G401.6 (cell line): ENCODE results near the gene TC2N.
"Not testable (repeated sequence)": the region's sequence is repeated elsewhere in the genome, so short reads cannot be mapped to it uniquely, and the experiment has no call there.

Experiments
- FAIRE-seq: peaks from 2 replicates; lab custom pipeline; 2012; peaks lifted over from hg19 to GRCh38; lab: Jason Lieb, UNC

The TC2N gene

DNA sequence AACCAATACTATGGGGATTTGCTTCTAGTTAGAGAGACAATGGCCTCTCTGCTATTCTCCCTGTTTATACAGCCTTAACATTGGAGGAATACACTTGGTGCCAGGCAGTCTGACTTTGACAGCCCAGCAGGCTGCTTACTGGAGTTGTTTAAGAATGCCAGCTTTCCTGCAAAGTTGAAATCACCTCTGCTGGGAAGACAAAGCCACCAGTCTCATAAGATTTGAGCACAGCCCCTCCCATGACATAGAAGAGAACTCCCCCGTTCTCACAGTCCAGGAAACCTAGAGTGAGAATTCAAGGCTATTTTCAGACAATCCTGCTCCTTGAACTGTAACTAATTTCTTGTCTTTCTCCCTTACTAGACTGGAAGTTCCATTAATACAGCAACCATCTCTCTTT is 114.4 kb downstream of the TC2N start:
- FAIRE-seq, result no peak

DNA sequence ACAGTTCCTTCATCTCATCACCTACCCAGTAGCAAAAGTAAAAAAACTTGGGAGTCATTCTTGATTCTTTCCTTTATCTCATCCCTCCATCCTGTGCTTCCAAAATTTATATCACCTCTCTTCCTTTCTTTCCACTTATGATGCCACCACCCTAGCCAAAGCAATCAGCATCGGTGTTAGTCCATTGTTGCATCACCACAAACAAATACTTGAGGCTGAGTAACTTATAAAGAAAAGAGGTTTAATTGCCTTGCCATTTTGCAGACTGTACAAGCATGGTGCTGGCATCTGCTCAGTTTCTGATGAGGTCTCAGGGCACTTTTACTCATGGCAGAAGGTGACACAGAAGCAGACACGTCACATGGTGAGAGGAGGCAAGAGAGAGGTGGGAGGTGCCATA is 115.6 kb downstream of the TC2N start:
- no peak for FAIRE-seq

DNA sequence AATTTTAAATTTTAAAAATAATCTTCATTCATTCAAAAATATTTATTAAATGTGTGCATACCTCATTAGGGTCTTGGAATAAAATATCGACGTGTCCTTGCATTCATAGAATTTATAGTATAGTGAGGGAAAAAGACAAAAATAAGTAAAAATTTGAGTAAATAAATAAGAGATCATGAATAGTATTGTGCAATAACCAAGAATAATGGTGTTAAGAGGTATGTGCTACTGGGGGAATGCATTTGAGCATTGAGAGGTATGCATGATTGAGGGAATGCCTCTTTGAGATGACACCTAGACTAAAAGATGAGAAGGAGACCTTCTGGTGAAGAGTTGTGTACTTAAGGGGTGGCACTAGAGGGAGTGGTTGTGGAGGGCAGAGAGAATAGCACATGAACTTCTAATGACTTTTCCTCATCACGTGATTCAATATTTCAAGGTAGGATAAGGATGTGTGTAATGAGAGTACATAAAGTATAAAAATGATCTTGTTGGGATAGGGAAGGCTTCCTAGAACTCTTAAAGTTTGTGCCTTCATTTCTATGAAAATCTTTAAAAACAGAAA is 116.6 kb downstream of the TC2N start:
- FAIRE-seq, result no peak

DNA sequence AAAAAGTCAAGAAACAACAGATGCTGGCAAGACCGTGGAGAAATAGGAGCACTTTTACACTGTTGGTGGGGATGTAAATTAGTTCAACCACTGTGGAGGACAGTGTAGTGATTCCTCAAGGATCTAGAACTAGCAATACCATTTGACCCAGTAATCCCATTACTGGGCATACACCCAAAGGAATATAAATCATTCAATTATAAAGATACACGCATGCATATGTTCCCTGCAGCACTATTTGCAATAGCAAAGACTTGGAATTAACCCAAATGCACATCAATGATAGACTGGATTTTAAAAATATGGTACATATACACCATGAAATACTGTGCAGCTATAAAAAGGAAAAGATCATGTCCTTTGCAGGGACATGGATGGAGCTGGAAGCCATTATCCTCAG is 117.5 kb downstream of the TC2N start:
- no peak for FAIRE-seq

DNA sequence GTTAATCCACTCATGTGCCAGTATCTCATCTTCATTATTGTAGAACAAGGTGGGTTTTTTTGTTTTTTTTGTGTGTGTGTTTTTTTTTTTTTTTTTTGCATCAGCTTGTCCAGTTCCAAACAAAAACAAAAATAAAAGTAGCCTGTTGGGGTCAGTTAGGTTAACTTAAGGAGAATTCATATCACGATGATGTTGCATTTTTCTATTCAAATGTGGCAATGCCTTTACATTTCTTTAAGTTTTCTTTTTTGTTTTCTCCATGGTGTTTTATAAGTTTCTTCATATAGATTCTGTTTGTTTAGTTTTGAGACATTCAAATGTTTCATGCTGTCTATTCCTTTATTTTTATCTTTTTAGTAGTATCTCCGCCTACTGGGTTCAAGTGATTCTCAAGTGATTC is 119.3 kb downstream of the TC2N start:
- no peak for FAIRE-seq

DNA sequence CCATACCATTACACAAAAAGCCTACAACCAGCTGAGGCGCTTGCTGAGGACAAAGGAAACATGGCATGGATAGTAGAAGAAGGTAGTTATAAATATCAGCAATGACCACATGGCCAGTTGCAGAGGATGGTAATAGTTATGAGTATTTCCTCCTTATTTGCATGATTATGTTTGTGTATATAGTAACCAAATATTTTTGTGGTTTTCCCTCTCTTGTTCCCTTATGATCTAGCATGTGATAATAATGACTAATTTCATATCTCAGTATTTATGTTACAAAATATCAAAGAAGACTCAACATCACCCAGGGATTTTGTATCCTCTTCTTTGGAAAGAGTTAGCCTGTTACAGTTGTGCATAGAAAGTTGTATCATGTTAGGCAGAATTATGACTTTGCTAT is 122.0 kb downstream of the TC2N start:
- FAIRE-seq, result no peak

DNA sequence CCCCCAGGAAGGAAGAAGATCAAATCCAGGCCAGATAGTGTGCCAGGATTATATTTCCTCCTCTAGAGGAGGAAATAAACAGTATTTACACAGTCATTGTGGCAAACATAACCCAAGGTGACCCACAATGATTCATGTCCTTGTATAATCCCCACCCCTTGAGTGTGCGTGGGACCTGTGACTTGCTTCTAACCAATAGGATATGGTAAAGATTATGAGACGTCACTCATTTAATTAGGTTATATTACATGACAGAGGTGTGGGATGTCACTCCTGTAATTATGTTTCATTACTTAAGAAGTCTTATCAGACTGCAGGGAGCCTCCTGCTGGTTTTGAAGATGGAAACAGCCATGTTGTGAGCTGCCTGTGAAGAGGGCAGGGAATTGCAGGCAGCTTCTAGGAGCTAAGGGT is 123.3 kb downstream of the TC2N start:
- no peak for FAIRE-seq

DNA sequence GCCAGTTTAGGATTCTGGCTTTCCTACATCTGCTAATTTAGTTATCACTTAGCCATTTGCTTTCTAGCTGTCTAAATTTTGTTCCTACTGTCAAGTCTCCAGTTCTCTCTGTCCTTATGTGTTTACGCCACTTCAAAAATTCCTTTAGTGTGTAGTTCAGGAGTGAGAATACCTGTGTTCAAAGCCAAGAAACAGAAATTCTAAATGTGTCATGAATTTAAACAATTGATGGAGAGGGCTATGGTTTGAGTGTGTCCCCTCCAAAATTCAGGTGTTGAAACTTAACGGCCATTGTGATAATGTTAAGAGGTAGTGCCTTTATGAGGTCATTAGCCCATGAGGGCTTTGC is 124.1 kb downstream of the TC2N start:
- FAIRE-seq, result no peak

DNA sequence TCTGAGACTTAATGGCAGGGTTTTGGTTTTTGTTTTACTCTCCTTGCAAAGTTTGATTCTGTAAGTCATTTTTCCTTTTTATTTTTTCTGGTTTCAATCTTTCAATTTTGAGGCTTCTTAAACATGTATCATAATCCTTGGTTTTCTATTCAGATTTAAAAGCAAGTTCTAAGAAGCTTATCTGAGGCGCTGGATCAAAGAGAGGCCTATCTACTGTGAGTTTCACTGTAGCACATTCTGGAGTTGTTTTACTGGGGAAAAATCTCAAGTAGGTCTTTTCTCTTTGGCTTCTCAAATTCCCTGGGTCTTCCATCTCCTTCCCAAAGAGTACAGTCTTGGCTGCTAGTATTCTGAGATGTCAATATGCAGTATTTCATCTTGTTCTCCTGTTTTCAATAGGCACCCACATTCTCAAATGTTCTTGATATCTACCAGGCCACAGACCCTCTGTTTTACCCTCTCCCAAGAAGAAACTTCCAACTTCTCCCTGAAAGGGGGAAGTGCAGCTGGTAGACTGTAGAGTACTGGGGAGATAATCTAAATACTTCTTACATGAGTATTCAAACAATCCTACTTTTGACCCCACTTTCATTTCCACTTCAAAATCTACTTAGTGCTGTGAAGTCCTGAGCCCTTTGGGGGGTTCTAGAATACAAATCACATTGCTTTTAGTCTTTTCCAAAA is 124.6 kb downstream of the TC2N start:
- no peak for FAIRE-seq

DNA sequence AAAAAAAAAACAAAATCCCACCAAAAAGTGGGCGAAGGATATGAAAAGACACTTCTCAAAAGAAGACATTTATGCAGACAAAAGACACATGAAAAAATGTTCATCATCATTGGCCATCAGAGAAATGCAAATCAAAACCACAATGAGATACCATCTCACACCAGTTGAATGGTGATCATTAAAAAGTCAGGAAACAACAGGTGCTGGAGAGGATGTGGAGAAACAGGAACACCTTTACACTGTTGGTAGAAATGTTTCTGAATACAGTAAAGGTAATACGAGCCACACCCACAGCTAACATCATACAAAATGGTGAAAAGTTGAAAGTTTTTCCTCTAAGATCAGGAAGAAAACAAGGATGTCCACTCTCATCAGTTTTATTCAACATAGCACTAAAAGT is 127.5 kb downstream of the TC2N start:
- not testable (repeated sequence) for FAIRE-seq

DNA sequence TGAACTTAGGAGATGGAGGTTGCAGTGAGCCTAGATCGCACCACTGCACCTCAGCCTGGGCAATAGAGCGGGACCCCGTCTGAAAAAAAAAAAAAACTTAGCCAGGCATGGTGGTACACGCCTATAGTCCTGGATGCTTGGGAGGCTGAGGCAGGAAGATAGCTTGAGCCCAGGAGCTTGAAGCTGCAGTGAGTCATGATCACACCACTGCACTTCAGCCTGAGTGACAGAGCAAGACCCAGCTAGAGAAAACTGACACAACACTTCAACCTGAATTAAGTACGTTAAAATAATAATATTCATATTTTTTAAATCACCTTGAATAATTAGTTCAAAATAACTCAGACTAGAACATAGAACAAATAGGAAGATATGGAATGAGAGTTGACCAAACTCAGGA is 129.7 kb downstream of the TC2N start:
- no peak for FAIRE-seq

DNA sequence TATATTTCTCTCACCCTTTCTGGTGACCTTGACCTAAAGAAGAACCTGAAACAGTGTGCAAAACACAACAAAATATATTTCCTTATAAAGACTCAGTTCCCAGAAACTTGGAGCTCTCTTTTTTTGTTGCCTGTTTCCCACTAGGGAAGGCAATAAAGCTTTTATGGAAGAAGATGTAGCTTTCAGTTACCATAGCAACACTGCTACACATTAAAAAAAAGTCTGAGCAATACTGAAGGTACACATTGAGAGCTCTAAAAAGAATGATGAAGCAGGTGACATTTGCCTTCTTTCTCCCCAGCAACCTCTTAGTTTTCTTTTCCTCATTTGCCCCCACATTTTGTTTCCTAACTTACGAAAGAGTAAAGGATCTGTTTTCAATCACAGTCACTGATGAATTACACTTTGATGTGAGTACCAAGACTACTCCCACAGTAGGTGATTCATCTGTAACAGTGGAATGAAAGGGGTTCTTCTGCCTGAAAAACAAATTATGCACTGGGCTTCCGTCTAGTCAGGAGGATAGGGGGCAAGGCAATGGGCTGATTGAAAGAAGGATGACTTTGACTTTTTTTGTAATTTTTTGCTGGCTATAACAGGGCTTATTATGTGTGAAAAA is 134.4 kb downstream of the TC2N start:
- FAIRE-seq, result no peak

DNA sequence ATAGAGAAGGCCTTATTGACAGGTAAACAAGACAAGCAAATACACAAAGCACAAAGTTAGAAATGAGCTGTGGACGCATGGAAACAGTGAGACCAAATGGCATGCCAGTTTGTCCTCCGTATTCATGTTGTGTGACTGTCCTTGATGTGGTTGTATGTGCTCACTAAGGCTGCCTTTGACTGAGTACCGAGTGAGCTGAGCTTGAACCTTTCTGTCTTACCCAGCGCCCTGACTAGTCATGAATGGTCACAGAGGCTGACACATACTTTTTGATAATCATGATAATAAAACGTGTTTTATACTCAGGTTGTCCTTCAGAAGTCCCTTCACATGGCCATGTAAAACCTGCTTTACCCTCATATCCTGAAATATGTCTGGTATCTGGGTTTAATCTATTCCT is 134.9 kb downstream of the TC2N start:
- no peak for FAIRE-seq

DNA sequence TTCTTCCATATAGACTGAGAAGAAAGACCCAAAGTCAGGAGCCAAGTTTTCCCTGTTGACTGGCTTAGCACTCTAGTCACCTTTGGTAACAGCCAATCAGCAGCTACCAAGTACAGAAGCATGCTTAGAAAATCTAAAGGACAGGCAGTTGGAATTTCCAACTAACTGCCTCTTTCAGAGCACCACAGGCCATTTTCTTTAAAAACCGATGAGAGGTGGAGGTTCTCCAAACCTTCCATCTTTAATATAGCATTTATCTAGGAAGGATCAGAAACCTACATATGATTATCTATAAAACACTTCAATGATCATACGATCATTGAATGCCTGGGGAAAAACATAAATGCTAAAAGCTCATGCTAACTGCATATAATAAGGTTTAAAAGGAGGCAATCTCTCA is 135.3 kb downstream of the TC2N start, which contains the start of gene CATSPERB:
Gene CATSPERB, minus strand, starts transcription at position 101 of the 400 bp plus-strand sequence. CDS start 2,607 bp downstream, outside the sequence.
- no peak for FAIRE-seq

DNA sequence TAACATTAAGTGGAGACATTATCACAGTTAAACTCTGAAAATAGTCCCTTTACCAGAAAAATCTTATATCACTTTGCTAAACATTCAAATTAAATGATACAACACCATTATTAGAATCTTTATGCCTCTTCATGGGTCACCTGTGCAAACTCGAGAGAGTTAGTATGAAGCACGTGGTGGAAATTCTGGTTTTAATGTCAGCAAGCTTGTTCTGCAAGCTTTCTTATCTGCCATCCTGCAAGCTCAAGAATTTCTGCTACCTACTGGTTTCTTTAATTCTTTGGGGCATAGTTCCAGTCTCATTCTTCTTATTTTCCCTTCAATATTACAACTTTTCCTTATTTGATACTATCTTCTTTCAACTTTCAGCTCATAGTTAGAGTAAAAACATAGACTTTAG is 136.3 kb downstream of the TC2N start:
- no peak for FAIRE-seq

DNA sequence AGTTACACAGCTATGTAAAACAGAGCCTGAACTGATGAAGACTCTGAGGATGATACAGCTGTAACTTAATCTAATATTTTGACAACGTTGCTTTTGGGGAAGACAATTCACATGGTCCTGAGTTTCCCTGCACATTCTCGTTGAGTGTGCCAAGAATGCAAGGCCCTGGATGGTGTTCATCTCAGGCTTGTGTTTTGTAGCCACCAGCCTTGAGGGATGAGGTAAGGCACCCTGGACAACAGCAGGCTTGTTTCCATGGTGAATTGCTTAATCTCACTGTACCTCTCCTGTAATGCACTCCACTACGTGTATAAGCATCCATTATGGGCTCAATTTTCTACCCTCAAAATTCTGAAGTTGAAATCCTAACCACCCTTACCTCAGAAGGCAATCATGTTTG is 137.6 kb downstream of the TC2N start:
- no peak for FAIRE-seq
